GM12874 (cell line): ENCODE data around the gene USP17L25.
"Not testable (repeated sequence)": the region's sequence is repeated elsewhere in the genome, so short reads cannot be mapped to it uniquely, and the experiment has no call there.

ENCODE experiments used
- TF ChIP-seq, protein P1 (sequence below): IDR thresholded peaks from 2 replicates; pipeline ENCODE4 v1.5.1; 2011; ENCODE audit warnings: low read depth, mild to moderate bottlenecking, control low read depth, low read length, moderate library complexity; ENCODE audit not compliant: insufficient read depth

Gene USP17L25, protein sequence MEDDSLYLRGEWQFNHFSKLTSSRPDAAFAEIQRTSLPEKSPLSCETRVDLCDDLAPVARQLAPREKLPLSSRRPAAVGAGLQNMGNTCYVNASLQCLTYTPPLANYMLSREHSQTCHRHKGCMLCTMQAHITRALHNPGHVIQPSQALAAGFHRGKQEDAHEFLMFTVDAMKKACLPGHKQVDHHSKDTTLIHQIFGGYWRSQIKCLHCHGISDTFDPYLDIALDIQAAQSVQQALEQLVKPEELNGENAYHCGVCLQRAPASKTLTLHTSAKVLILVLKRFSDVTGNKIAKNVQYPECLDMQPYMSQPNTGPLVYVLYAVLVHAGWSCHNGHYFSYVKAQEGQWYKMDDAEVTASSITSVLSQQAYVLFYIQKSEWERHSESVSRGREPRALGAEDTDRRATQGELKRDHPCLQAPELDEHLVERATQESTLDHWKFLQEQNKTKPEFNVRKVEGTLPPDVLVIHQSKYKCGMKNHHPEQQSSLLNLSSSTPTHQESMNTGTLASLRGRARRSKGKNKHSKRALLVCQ

DNA sequence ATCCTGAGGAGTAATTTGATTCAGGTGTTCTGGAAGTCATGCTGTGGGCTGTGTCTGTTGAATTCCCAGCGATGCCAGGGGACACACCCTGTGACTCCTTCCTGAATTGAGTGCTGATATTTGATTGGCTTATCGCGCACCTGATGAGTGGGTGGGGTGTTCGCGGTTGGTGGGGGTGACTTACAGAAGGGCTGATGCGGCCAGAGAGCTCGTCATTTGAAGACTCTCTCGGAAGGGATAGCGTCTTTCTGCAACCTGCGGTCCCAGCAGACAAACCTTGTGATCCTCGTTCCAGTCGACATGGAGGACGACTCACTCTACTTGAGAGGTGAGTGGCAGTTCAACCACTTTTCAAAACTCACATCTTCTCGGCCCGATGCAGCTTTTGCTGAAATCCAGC is at the start of gene USP17L25:
USP17L25 (plus strand) TSS at position 301 of the 400 bp plus-strand sequence; CDS start at position 301, 0 bp downstream.
- TF ChIP-seq, protein P1, sequence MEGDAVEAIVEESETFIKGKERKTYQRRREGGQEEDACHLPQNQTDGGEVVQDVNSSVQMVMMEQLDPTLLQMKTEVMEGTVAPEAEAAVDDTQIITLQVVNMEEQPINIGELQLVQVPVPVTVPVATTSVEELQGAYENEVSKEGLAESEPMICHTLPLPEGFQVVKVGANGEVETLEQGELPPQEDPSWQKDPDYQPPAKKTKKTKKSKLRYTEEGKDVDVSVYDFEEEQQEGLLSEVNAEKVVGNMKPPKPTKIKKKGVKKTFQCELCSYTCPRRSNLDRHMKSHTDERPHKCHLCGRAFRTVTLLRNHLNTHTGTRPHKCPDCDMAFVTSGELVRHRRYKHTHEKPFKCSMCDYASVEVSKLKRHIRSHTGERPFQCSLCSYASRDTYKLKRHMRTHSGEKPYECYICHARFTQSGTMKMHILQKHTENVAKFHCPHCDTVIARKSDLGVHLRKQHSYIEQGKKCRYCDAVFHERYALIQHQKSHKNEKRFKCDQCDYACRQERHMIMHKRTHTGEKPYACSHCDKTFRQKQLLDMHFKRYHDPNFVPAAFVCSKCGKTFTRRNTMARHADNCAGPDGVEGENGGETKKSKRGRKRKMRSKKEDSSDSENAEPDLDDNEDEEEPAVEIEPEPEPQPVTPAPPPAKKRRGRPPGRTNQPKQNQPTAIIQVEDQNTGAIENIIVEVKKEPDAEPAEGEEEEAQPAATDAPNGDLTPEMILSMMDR = not testable (repeated sequence)

GRCh38 chr4:9324865-9325264 is 4.8 kb upstream of the USP17L25 start, which contains the start of gene USP17L24:
Gene USP17L24, plus strand, starts transcription at chr4:9325165. Its CDS starts 0 bp downstream, at chr4:9325165.
- TF ChIP-seq, protein P1 = not testable (repeated sequence)

DNA sequence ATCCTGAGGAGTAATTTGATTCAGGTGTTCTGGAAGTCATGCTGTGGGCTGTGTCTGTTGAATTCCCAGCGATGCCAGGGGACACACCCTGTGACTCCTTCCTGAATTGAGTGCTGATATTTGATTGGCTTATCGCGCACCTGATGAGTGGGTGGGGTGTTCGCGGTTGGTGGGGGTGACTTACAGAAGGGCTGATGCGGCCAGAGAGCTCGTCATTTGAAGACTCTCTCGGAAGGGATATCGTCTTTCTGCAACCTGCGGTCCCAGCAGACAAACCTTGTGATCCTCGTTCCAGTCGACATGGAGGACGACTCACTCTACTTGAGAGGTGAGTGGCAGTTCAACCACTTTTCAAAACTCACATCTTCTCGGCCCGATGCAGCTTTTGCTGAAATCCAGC is 4.6 kb downstream of the USP17L25 start, which contains the start of gene USP17L26:
USP17L26 (plus strand) TSS at position 301 of the 400 bp plus-strand sequence; CDS start at position 301, 0 bp downstream.
- TF ChIP-seq, protein P1 = not testable (repeated sequence)

GRCh38 chr4:9339103-9339502 is 9.4 kb downstream of the USP17L25 start, which contains the start of gene USP17L5:
Gene USP17L5, plus strand, starts transcription at chr4:9339403. Its CDS starts 0 bp downstream, at chr4:9339403.
- TF ChIP-seq, protein P1 = not testable (repeated sequence)

DNA sequence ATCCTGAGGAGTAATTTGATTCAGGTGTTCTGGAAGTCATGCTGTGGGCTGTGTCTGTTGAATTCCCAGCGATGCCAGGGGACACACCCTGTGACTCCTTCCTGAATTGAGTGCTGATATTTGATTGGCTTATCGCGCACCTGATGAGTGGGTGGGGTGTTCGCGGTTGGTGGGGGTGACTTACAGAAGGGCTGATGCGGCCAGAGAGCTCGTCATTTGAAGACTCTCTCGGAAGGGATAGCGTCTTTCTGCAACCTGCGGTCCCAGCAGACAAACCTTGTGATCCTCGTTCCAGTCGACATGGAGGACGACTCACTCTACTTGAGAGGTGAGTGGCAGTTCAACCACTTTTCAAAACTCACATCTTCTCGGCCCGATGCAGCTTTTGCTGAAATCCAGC is 14.1 kb downstream of the USP17L25 start, which contains the start of gene USP17L27:
USP17L27 (plus strand) TSS at position 301 of the 400 bp plus-strand sequence; CDS start at position 301, 0 bp downstream.
- TF ChIP-seq, protein P1 = not testable (repeated sequence)

GRCh38 chr4:9348593-9348992 is 18.9 kb downstream of the USP17L25 start, which contains the start of gene USP17L28:
Gene USP17L28, plus strand, starts transcription at chr4:9348893. Its CDS starts 0 bp downstream, at chr4:9348893.
- TF ChIP-seq, protein P1 = not testable (repeated sequence)

- TF ChIP-seq, protein P1 = not testable (repeated sequence)
These were observed 23.6 kb downstream of the USP17L25 start, which contains the start of gene USP17L29 for GRCh38 chr4:9353338-9353737. Gene USP17L29, plus strand, starts transcription at chr4:9353638. Its CDS starts 0 bp downstream, at chr4:9353638.
